ENCODE data around the gene TSC22D1.

The TSC22D1 gene

DNA sequence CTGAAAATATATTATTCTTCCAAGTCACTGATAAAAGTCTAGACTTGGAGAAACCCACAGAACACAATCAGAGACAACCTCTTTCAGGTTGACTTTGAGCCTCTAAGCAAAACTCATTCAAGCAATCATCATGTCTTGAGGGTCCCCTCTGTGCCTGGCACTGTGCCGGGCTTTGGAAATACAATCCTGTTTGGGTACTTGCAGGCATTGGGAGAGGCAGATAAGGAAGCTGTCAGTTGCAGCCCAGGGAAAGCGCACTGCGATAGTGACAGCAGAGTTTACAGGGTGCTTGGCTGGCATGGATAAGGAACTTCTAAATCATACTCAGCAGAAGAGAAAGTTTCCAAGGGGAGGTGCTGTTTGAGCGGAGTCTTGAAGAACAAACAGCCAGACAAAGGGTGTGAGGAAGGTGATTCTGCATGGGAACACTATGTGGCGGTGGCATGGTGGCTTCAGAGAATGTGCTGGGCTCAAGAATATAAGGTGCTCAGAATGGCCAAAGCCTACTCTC is 193.4 kb downstream of the TSC22D1 start:
- no peak for DNase-seq (ENCODE audit: low read depth in 2 of 2)
